ENCODE measurements around the gene ARL4D. TPM values are rescaled to one million over a fixed set of nuclear protein-coding genes. Genes with fewer than 3 reads are reported as not detected.
A peak's percentile ranks its signal among the peaks of the same experiment; 100 is the strongest.
"Not testable (repeated sequence)": the region's sequence is repeated elsewhere in the genome, so short reads cannot be mapped to it uniquely, and the experiment has no call there.

ARL4D gene
- total RNA-seq, 2 donors from 2014 or later = 11.8 to 12.8 TPM

GRCh38 chr17:43367737-43368242, 31.0 kb upstream of the ARL4D start:
- intact Hi-C loops (cut with DNase I) = no loop called here
- ATAC-seq (peak; percentile 8 to 28), DNase-seq (no peak)

- peak; percentile 86 to 89 for ATAC-seq
Measured at GRCh38 chr17:43368740-43369506, 29.9 kb upstream of the ARL4D start.

DNA sequence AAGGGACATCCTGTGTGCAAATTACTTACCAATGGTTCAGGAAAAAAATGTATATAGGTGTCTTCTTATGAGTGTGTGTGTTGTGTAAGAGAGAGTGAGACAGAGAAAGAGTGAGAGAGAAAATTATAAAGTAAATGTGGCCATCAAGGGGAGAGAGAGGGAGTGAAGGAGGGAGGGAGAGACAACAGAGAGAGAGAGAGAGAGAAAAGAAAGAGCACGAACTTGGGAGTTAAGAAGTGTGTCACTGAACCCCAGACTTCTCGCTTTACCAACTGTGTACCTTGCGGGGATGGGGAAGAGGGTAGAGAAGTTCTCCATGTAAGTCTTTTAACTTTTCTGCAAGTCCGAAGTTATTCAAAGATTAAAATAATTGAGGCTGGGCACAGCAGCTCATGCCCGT, 28.8 kb upstream of the ARL4D start:
- DNase-seq (no peak), ATAC-seq (no peak)
- intact Hi-C loops (cut with DNase I) = no loop called here

More at GRCh38 chr17:43368740-43369506, 29.9 kb upstream of the ARL4D start:
- intact Hi-C loops (cut with DNase I) = no loop called here
- DNase-seq = peak; percentile 88

DNA sequence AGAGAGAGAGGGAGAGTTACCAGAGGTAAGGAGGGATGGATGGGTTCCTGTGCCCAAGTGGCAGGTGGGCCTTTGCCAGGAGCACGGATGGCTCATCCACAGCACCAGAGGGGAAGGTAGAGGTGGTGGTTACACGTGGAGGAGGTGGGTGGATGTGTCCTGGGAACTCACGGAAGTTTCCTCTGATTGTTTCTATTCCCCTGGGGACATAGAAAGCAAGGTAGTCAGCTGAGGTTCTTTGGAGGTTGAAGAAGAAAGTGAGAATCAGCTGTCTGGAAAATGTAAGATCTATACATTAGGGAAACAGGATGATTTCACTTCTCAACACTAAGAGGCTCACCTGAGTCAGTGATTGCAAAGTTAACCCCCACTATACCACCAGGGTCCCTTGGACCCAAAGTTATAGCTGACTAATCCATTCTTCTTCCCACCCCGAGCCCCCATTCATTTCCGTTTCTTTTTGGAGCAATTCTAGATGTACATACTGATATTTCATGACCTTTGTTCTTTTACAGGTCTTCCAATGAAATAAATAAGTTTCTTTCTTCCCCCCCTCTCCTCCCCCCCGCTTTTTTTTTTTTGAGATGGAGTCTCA, 27.5 kb upstream of the ARL4D start:
- DNase-seq (no peak), ATAC-seq (no peak)
- intact Hi-C loops (cut with DNase I) = no loop called here

DNA sequence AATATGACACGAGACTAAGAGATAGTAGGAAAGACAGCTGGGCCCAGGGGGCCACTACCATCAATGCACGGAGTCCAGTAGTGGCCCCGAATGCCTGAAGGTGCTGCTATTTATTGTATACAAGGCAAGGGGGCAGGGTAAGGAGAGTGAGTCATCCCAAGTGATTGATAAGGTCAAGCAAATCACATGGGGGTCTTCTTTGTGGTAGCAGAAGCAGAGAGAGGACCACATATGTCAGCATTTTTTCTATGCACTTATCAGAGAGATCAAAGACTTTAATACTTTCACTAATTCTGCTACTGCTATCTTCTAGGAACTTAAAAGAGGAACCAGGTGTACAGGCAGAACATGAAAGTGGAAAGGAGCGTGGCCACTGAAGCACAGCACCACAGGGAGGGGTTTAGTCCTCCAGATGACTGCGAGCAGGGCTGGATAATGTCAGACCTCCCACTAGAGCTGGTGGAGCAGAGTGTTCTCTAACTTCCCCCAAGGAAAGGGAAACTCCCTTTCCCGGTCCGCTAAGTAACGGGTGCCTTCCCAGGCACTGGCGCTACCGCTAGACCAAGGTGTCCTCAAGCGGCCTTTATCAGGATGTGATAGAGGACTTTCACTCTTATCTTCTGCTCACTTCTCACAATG, 26.4 kb upstream of the ARL4D start:
- DNase-seq (no peak), ATAC-seq (no peak)
- intact Hi-C loops (cut with DNase I) = no loop called here

GRCh38 chr17:43373356-43373755, 25.4 kb upstream of the ARL4D start:
- no peak for ATAC-seq

DNA sequence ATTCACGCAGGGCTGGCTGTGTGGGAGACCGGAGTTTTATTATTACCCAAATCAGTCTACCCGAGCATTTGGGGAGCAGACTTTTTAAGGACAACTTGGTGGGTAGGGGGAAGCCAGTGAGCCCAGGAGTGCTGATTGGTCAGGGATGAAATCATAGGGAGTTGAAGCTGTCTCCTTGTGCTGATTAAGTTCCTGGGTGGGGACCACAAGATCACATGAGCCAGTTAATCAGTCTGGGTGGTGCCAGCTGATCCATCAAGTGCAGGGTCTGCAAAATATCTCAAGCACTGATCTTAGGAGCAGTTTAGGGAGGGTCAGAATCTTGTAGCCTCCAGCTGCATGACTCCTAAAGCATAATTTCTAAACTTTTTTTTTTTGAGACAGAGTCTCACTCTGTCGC, 22.9 kb upstream of the ARL4D start:
- ATAC-seq; intact Hi-C loops (cut with DNase I); DNase-seq: not testable (repeated sequence)

More at GRCh38 chr17:43373356-43373755, 25.4 kb upstream of the ARL4D start:
- DNase-seq = no peak
- intact Hi-C loops (cut with DNase I) = no loop called here

DNA sequence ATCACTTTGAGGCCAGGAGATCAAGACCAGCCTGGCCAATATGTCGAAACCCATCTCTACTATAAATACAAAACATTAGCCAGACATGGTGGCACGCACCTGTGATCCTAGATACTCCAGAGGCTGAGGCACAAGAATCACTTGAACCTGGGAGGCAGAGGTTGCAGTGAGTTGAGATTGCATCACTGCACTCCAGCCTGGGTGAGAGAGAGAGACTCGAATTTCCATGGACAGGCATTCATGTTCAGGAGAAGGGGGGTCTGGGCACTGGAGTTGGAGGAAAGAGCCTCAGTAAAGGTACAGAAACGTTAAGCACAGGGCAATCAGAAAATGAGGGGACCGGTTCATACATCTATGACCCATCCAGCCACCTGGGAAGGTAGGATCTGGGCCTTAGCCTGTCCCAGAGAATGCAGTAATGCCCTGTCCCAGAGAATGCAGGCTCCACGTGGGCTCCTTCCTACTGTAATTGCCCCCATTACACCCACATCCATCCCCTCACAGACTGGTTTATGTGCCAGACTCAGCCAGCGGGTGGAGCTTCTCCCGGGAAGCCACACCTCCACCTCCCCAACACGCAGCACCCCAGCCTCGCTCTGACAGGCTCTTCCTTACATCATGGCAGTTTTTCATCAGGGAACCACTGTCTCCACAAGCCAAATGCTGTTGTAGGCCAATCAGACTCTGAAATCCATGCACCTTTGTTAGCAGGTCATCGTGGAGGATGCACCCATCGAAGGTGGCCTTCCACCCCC, 21.6 kb upstream of the ARL4D start:
- DNase-seq = no peak
- intact Hi-C loops (cut with DNase I) = no loop called here
- ATAC-seq = no peak

- intact Hi-C loops (cut with DNase I) = no loop called here
- DNase-seq = no peak
- ATAC-seq = no peak
Measured at GRCh38 chr17:43378766-43379165, 20.0 kb upstream of the ARL4D start.

DNA sequence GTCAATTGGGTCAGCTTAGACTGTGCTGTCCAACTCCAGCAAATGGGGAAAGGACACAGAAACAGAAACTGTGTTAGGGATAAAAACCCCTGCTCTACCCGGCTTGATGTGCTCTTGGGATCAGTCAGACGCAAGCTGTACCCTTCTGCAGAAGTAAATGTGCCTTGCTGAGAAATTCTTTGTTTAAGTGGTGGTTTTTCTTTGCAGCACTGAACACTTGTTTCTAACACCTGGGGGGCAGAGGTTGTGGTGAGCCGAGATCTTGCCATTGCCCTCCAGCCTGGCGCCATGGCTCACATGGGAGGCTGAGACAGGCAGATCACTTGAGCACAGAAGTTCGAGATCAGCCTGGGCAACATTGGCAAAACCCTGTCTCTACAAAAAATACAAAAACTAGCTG, 18.5 kb upstream of the ARL4D start:
- DNase-seq = no peak
- intact Hi-C loops (cut with DNase I) = no loop called here
- no peak for ATAC-seq

DNA sequence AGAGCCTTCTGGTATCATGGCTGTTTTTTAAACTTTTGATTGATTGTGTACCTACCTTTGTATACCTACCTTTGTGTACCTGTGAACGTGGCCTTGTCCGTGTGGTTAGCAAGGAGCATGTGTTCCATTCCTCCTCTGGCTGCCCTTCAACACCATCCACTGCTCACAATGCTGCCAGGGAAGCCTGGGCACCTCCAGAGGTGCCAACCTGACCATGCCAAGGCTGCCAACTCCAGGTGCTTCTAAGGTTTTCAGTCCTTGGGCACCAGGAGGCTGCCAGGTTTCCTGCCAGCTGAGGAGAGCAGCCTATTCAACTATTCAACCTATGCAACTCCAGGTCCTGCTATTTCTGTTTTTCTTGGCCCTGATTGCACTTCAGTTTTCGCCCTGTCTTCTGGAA, 17.6 kb upstream of the ARL4D start:
- ATAC-seq (peak in 1 of 2 donors; percentile 22), DNase-seq (no peak)
- intact Hi-C loops (cut with DNase I) = no loop called here

- no peak for ATAC-seq
- no peak for DNase-seq
- intact Hi-C loops (cut with DNase I) = no loop called here
Measured at GRCh38 chr17:43381621-43382020, 17.2 kb upstream of the ARL4D start.

DNA sequence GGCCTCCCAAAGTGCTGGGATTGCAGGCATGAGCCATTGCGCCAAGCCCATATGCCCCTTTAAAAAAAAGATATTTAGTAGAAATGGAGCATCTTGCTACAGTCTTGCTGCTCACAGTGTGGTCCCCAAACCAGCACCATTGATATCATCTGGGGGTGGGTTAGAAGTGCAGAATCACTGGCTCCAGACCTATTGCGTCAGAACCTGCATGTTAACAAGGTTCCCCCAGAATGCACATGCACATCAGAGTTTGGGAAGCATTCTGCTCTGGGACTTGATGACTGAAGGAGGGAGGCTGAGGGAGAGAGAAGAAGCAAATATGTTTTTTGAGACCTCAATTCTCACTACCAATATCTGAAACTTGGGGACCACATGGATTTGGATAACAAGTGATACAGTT, 16.0 kb upstream of the ARL4D start:
- DNase-seq (no peak), ATAC-seq (no peak)
- intact Hi-C loops (cut with DNase I) = no loop called here

DNA sequence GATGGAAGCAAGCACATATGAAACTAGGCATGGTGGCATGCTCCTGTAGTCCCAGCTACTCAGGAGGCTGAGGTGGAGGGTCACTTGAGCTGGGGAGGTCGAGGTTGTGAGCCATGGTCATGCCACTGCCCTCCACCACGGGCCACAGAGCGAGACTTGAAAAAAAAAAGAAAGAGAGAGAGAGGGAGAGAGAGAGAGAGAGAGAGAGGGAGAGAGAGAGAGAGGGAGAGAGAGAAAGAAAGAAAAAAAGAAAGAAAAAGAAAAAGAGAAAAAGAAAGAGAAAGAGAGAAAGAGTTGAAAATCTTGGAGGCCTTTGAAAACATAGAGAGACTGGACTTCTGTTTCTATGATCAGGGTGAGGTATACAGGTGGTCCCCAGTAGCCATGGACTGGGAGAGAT, 15.4 kb upstream of the ARL4D start:
- DNase-seq (no peak), ATAC-seq (no peak)
- intact Hi-C loops (cut with DNase I) = no loop called here

DNA sequence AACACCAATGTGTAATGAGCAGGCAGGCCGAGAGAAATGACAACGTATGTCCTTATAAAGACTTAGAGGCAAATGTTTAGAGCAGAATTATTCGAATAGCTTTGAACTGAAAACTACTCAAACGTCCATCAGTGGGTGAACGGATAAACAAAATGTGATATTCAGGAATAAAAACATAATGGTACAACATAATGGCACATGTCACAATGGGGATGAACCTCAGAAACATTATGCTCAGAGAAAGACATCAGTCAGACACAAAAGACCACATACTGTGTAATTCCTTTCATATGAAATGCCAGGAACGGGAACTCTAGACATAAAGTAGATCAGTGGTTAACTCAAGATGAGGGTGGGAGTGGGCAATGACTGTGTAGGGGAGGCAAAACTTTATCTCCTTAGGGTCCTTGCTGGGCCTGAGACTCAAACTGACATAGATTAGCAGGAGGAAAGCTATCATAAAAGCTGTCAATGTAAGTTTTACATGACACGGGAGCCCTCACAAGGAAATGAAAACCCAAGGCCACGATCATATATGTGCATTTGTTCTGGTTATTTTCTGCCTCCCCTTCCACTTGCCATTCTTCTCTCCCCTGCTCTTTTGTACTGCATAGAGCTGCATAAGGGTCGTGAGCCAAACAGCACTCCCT, 14.8 kb upstream of the ARL4D start:
- DNase-seq (no peak), ATAC-seq (no peak)
- intact Hi-C loops (cut with DNase I) = no loop called here

DNA sequence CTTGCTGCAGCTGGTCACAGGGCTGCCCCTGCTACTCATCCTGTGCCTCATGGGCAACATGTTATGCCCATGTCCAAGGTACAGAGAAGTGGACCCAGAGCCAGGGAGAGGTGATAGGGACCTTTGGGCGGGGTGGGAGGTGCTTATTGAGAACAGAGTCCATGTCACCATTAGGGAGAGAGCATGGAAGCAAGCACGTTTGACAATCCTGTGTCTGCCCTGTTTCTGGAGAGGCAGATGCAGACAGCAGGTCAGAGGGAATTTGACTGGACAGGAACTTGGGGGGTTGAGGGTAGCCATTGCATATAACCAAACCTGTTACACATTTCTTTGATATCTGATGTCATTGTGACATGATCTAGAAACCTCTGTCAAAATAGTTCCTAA, 14.3 kb upstream of the ARL4D start:
- ATAC-seq (no peak), DNase-seq (no peak)
- intact Hi-C loops (cut with DNase I) = no loop called here

GRCh38 chr17:43385046-43385831, 13.6 kb upstream of the ARL4D start:
- intact Hi-C loops (cut with DNase I) = no loop called here
- ATAC-seq (no peak), DNase-seq (no peak)

GRCh38 chr17:43388359-43389045, 10.3 kb upstream of the ARL4D start:
- intact Hi-C loops (cut with DNase I) = no loop called here
- peak; percentile 95 for DNase-seq
- peak; percentile 90 to 94 for ATAC-seq

Measured in left cardiac atrium (tissue), 4 donors.